ENCODE data around the gene POLR3F.

The POLR3F gene

DNA sequence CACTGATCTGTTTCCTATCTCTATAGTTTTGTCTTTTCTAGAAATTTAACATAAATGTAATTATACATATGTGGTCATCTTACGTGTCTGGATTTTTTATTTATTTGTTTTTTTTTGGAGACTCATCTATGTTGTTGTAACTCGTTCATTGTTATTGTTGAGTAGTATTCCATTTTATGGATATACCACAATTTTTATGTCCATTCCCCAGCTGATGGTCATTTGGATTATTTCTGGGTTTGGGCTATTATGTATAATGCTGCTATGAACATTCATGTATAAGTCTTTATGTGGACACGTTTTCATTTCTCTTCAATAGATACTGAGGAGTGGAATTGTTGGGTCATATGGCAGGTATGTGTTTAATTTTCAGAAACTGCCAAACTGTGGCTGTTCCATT lies 10.6 kb upstream of the POLR3F start:
- TF ChIP-seq Cebpa-rat (IDR thresholded peaks at IDR 0.05): no peak

GRCh38 chr20:18465536-18466200 lies 1.5 kb upstream of the POLR3F start:
- H4K20me1 ChIP-seq: peaks cover 0 to 17% (median 0%) of the 10 kb centered on the region in 11 experiments; a peak in 4 of 22 replicates
- no peak for TF ChIP-seq Cebpa-rat (IDR thresholded peaks at IDR 0.05)
- H3K9ac ChIP-seq: peak overlapping the region in 1 of 11 experiments; percentile 92; a peak in 3 of 22 replicates
- no peak overlapping the region for H3K27ac ChIP-seq
- no peaks in the 10 kb centered on the region for H3K9me3 ChIP-seq (replicated peaks in 1 of 11)
- H3K27me3 ChIP-seq: no peaks in the 10 kb centered on the region
- peaks cover 15 to 25% (median 20%) of the 10 kb centered on the region in 10 experiments for H3K4me1 ChIP-seq
- H3K4me3 ChIP-seq: peak overlapping the region in 3 of 10 experiments; percentile 84 to 92 (median 90); a peak in 3 of 20 replicates
- peaks cover 8 to 21% (median 18%) of the 10 kb centered on the region in 11 experiments; a peak in 20 of 22 replicates for H3K36me3 ChIP-seq
- H3K4me2 ChIP-seq: peak overlapping the region in 10 of 11 experiments; percentile 82 to 95 (median 90); a peak in 15 of 22 replicates

More for the DNA sequence above, 10.6 kb upstream of the POLR3F start:
- no peaks in the 10 kb centered on the region for H3K36me3 ChIP-seq
- no peaks in the 10 kb centered on the region for H4K20me1 ChIP-seq
- no peak overlapping the region for H3K27ac ChIP-seq
- no peak overlapping the region for H3K4me2 ChIP-seq
- no peaks in the 10 kb centered on the region for H3K27me3 ChIP-seq
- H3K9me3 ChIP-seq (replicated peaks in 1 of 11): peaks cover 0 to 12% (median 4%) of the 10 kb centered on the region in 11 experiments; a peak in 5 of 22 replicates
- no peak overlapping the region for H3K9ac ChIP-seq
- no peak overlapping the region for H3K4me3 ChIP-seq
- H3K4me1 ChIP-seq: no peaks in the 10 kb centered on the region

DNA sequence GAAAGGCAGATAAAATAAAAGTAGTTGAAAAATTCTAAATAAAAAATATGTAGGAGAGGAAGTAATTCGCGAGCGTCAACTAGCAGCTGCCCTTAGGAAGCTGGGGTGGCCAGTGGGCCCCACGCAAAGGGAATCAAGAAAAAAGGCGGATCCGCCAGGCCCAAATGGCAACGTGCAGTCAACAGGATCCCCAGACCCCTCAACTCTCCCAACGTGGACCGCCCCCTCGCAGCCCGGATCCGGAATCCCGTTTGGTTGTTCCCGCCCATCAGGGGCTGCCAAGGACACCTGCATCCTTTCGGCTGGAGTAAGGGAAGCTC lies 656 bp upstream of the POLR3F start:
- Histone ChIP-seq H3K4me1 (peaks cover 15 to 25% (median 20%) of the 10 kb centered on the region in 10 experiments), H3K9ac (peak overlapping the region; percentile 76 to 93 (median 87))

DNA sequence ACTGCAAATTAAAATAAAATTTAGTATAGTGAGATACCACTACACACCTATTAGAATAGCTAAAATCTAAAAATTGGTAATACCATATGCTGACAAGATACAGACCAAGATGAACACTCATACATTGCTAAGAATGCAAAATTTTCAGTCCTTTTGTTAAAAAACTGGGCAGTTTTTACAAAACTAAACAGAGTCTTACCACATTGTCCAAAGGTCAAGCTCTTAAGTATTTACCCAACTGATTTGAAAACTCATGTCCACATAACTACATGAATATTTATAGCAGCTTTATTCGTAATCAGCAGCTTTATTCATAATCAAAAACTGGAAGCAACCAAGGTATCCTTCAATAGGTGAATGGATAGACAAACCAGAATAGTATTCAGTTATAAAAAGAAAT lies 10.0 kb downstream of the POLR3F start:
- H3K9me3 ChIP-seq (replicated peaks in 1 of 11): no peaks in the 10 kb centered on the region
- H3K27me3 ChIP-seq: no peaks in the 10 kb centered on the region
- H3K4me3 ChIP-seq: no peak overlapping the region
- no peak overlapping the region for H3K9ac ChIP-seq
- no peak overlapping the region for H3K27ac ChIP-seq
- no peaks in the 10 kb centered on the region for H3K4me1 ChIP-seq
- no peak for TF ChIP-seq Cebpa-rat (IDR thresholded peaks at IDR 0.05)
- no peaks in the 10 kb centered on the region for H4K20me1 ChIP-seq
- H3K36me3 ChIP-seq: peaks cover 92 to 100% (median 98%) of the 10 kb centered on the region in 11 experiments
- H3K4me2 ChIP-seq: no peak overlapping the region

More for the DNA sequence above, 656 bp upstream of the POLR3F start:
- H3K36me3 ChIP-seq: peaks cover 16 to 29% (median 27%) of the 10 kb centered on the region in 11 experiments; a peak in 21 of 22 replicates
- peak overlapping the region in 9 of 11 experiments; percentile 83 to 96 (median 90); a peak in 12 of 22 replicates for H3K27ac ChIP-seq
- H3K9me3 ChIP-seq (replicated peaks in 1 of 11): no peaks in the 10 kb centered on the region
- no peaks in the 10 kb centered on the region for H3K27me3 ChIP-seq
- peak overlapping the region; percentile 82 to 95 (median 90) for H3K4me2 ChIP-seq
- peak overlapping the region; percentile 84 to 99 (median 90) for H3K4me3 ChIP-seq
- H4K20me1 ChIP-seq: peaks cover 0 to 23% (median 0%) of the 10 kb centered on the region in 11 experiments; a peak in 5 of 22 replicates
- no peak for TF ChIP-seq Cebpa-rat (IDR thresholded peaks at IDR 0.05)

- Histone ChIP-seq H3K27me3 (no peaks in the 10 kb centered on the region), H3K4me3 (no peak overlapping the region), H3K27ac (no peak overlapping the region), H3K9me3 (replicated peaks in 1 of 11) (no peaks in the 10 kb centered on the region), H3K36me3 (peaks cover 93 to 100% (median 99%) of the 10 kb centered on the region in 11 experiments), H3K9ac (no peak overlapping the region), H3K4me2 (no peak overlapping the region), H3K4me1 (no peaks in the 10 kb centered on the region), H4K20me1 (no peaks in the 10 kb centered on the region)
- TF ChIP-seq Cebpa-rat (IDR thresholded peaks at IDR 0.05): no peak
Observed at GRCh38 chr20:18477821-18478220, 10.6 kb downstream of the POLR3F start.

DNA sequence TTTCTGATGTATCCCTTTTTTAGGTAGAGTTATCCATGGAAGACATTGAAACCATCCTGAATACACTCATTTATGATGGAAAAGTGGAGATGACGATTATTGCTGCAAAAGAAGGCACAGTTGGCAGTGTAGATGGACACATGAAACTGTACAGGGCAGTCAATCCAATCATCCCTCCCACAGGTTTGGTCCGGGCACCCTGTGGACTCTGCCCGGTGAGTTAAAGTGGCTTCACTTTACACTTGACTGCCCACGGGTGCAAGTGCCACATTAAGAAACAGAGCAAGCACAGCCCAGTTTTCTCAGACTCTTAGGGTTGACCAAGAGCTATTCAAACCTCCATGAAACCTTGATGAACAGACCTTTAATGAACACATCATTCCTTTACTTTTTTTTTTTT lies 14.4 kb downstream of the POLR3F start:
- no peak for TF ChIP-seq Cebpa-rat (IDR thresholded peaks at IDR 0.05)
- Histone ChIP-seq H3K36me3 (peaks cover 86 to 97% (median 94%) of the 10 kb centered on the region in 11 experiments), H3K9ac (no peak overlapping the region)

DNA sequence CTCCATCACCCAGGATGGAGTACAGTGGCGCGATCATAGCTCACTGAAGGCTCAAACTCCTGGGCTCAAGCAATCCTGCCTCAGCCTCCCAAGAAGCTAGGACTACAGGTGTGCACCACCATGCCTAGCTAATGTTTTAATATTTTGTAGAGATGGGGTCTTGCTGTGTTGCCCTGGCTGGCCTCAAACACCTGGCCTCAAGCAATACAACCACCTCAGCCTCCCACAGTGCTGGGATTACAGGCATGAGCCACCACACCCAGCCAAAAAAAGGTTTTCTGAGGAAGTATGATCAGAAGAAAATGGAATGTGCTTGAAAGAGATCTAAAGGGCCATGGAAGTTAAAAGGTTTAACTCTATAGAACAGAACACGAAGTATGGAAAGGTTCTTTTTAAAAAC lies 21.1 kb downstream of the POLR3F start:
- Histone ChIP-seq H3K9ac (no peak overlapping the region), H3K4me2 (no peak overlapping the region), H3K36me3 (peaks cover 64 to 96% (median 80%) of the 10 kb centered on the region in 11 experiments), H3K27me3 (no peaks in the 10 kb centered on the region), H3K27ac (no peak overlapping the region), H3K9me3 (replicated peaks in 1 of 11) (no peaks in the 10 kb centered on the region), H4K20me1 (no peaks in the 10 kb centered on the region), H3K4me1 (no peaks in the 10 kb centered on the region), H3K4me3 (no peak overlapping the region)
- no peak for TF ChIP-seq Cebpa-rat (IDR thresholded peaks at IDR 0.05)

More for the DNA sequence above, 14.4 kb downstream of the POLR3F start:
- no peak overlapping the region for H3K27ac ChIP-seq
- no peak overlapping the region for H3K4me3 ChIP-seq
- no peaks in the 10 kb centered on the region for H3K9me3 ChIP-seq (replicated peaks in 1 of 11)
- H3K4me1 ChIP-seq: no peaks in the 10 kb centered on the region
- no peaks in the 10 kb centered on the region for H3K27me3 ChIP-seq
- H3K4me2 ChIP-seq: no peak overlapping the region
- H4K20me1 ChIP-seq: no peaks in the 10 kb centered on the region

DNA sequence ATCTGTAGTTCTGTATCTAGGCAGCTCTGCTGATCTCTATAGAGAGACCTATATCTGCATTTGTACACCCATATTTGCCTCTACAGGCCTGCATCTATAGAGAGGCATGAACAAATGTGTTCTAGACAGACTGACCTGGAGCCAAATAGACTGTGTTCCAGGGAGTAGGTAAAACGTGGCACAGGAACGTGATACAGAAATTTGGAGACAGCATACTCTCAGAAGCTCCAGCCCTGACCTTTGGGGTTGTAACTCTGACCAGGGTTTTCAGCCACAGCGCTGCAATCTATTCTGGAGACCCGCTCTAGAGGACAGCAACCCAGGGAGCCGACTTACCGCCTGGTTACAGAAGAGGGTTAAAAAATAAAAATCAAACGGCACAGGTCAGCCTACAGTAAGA lies 28.9 kb downstream of the POLR3F start:
- Histone ChIP-seq H3K4me3 (peak overlapping the region; percentile 71 to 92 (median 82)), H4K20me1 (no peaks in the 10 kb centered on the region), H3K27ac (no peak overlapping the region), H3K9me3 (replicated peaks in 1 of 11) (no peaks in the 10 kb centered on the region; a peak in 3 of 22 replicates), H3K4me2 (peak overlapping the region; percentile 68 to 92 (median 85)), H3K4me1 (peaks cover 9 to 20% (median 13%) of the 10 kb centered on the region in 10 experiments), H3K27me3 (no peaks in the 10 kb centered on the region), H3K9ac (peak overlapping the region; percentile 75 to 87 (median 80)), H3K36me3 (peaks cover 17 to 31% (median 22%) of the 10 kb centered on the region in 11 experiments)
- no peak for TF ChIP-seq Cebpa-rat (IDR thresholded peaks at IDR 0.05)

DNA sequence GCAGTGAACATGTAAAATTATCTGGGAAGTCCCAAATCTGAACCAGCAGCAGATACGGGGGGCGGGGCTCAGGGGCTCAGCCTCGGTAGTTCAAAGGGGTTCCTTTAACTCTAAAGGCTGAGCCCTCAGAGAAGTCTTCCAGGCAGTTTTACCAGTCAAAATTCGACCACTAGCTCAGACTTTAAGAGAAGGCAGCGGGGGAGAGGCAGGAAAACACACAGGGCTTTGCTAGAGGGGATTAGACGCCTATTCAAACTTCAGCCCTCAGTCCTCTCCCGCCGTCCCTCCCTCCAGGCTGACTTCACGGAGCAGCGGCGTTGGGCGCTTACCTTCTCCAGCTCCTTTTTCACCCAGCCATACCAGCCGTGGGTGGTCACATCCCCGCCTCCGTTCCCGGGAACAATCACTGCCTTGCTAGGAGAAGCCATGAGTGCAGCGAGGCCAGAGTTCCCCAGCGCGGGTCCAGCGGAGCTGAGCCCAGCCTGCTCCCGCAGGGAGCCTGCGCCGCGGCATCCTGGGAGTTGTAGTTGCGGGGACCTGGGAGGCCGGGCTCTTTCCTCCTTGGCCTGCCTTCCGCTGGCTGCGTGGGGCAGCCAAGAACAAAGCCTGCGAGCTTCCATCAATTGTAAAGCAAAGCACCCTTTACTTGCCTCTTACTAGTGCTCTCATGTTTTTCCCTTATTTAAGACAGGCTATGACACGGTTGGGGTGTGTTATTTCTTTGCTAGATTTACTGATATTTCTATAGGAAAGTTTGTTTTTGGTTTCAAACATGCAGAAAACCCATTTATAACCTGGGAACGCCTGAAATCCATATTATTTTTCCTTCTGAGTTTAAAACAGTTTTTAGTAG lies 29.8 kb downstream of the POLR3F start, which contains the start of gene RBBP9:
Gene RBBP9, minus strand, starts transcription at position 486 of the 853 bp plus-strand sequence. Its CDS starts 58 bp downstream, at position 428.
- Histone ChIP-seq H3K27ac (peak within 1 kb of the TSS; percentile 22 to 69 (median 48); a peak in 19 of 22 replicates), H4K20me1 (no peaks in the 10 kb centered on the region), H3K4me3 (peak within 1 kb of the TSS; percentile 71 to 92 (median 82)), H3K9me3 (replicated peaks in 1 of 11) (no peaks in the 10 kb centered on the region; a peak in 3 of 22 replicates), H3K4me1 (peaks cover 9 to 20% (median 13%) of the 10 kb centered on the region in 10 experiments), H3K36me3 (peaks cover 14 to 22% (median 18%) of the 10 kb centered on the region in 11 experiments), H3K4me2 (peak within 1 kb of the TSS; percentile 68 to 92 (median 85)), H3K27me3 (no peaks in the 10 kb centered on the region), H3K9ac (peak within 1 kb of the TSS; percentile 75 to 87 (median 80))
- no peak for TF ChIP-seq Cebpa-rat (IDR thresholded peaks at IDR 0.05)
